ENCODE data around the gene PDE4B. TPM values are rescaled to one million over a fixed set of nuclear protein-coding genes. Genes with fewer than 3 reads are reported as not detected.

Gene PDE4B
- total RNA-seq, 4 donors from 2014 or later, result 5.5 to 13.6 (median 9.3) TPM

DNA sequence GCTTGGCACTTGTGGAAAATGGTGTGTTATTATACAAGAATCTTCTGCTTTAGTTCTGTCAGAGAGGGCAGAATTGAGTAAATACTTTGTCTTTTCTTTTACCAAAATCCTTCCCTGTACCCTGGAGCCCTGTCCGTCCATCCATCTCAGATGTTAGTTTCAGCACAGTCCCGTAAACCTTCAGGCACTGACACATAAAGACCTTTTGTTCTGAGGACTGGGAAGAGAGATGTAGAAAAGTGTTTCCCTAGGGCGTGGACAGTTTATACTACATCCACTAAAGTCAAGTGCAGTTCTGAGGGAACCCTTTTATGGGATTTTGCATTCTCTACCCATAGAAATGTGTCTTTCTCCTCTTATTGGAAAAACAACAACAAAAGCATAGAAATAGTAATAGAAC lies 162.4 kb downstream of the PDE4B start:
- no peak overlapping the region for H3K4me3 ChIP-seq (ENCODE audit: low read depth, poor library complexity, severe bottlenecking)
- no peak for DNase-seq (ENCODE audit: low spot score in 2 of 2)
- TF ChIP-seq, protein P1, sequence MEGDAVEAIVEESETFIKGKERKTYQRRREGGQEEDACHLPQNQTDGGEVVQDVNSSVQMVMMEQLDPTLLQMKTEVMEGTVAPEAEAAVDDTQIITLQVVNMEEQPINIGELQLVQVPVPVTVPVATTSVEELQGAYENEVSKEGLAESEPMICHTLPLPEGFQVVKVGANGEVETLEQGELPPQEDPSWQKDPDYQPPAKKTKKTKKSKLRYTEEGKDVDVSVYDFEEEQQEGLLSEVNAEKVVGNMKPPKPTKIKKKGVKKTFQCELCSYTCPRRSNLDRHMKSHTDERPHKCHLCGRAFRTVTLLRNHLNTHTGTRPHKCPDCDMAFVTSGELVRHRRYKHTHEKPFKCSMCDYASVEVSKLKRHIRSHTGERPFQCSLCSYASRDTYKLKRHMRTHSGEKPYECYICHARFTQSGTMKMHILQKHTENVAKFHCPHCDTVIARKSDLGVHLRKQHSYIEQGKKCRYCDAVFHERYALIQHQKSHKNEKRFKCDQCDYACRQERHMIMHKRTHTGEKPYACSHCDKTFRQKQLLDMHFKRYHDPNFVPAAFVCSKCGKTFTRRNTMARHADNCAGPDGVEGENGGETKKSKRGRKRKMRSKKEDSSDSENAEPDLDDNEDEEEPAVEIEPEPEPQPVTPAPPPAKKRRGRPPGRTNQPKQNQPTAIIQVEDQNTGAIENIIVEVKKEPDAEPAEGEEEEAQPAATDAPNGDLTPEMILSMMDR (IDR thresholded peaks at IDR 0.05), result no peak
- no peak for TF ChIP-seq POLR2A (IDR thresholded peaks at IDR 0.05)
- intact Hi-C loops (cut with DNase I; ENCODE audit: low total_unique reads), result loop anchor here (5.0 kb wide), 1 partner anchor 287 kb away; no protein-coding TSS in a partner anchor
- 53 to 57% methylated on average over 3 of the region's 3 CpGs for WGBS, 2 donors

DNA sequence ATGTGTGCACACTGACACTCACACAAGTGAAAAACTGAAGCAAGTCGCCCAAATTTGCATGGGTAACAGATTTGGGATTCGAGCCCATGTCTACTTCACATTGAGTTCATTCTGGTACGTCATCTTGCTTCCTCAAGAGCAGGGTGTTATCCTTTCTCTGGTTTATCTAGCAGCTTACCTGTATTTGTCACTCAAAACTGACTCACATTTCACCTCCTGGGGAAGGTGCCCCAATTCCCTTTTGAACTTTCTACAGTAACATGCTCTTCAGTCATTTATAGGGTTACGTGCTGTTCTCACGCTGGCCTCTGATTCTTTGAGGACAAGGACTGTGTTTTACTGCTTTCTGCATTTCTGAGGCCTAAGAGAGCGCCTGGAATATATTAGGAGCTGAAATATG lies 162.8 kb downstream of the PDE4B start:
- WGBS, 2 donors, result 83 to 85% methylated on average over 6 of the region's 6 CpGs
- DNase-seq (ENCODE audit: low spot score in 2 of 2), result no peak
- no peak overlapping the region for H3K4me3 ChIP-seq (ENCODE audit: low read depth, poor library complexity, severe bottlenecking)
- TF ChIP-seq, protein P1 (IDR thresholded peaks at IDR 0.05), result no peak
- TF ChIP-seq POLR2A (IDR thresholded peaks at IDR 0.05), result no peak
- intact Hi-C loops (cut with DNase I; ENCODE audit: low total_unique reads), result loop anchor here (5.0 kb wide), 1 partner anchor 287 kb away; no protein-coding TSS in a partner anchor

DNA sequence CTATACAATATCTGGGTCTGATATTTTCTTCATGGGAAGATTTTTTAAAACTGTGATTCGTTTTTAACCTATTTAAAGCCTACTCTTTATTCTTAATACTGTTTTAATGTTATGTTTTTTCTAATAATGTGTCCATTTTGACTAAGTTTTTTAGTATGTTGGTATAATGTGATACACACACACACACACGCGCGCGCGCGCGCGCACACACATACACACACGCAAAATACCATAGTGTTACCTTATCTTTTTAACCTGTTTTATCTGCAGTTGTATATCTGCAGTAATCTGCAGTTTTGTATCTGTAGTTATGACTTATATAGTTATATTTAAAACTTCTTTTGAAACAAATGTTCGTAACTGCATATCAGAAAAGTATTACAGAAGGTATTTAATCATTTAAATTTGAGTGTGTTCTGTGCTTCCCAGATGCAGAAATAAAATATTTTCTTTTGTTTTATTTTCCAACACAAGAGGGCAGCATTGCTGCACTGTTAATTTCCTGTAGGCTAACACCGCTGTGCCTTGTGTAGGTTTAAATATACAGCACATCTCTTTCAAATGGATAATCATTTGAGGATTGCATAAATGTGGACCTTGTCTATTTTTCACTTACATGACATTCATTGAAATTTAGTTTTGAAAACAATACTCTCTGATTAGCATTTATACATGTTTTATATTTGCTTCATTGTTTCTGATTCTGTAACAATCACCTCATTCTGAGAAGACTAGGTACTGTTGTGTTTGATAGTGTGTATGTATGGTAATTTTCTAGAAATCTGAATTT lies 166.1 kb downstream of the PDE4B start:
- DNase-seq (ENCODE audit: low spot score in 2 of 2), result no peak
- H3K4me3 ChIP-seq (ENCODE audit: low read depth, poor library complexity, severe bottlenecking), result no peak overlapping the region
- TF ChIP-seq, protein P1 (IDR thresholded peaks at IDR 0.05), result no peak
- TF ChIP-seq POLR2A (IDR thresholded peaks at IDR 0.05), result no peak
- 52 to 54% methylated on average over 12 of the region's 12 CpGs for WGBS, 2 donors
- intact Hi-C loops (cut with DNase I; ENCODE audit: low total_unique reads), result loop anchor here (5.0 kb wide), 1 partner anchor 284 kb away; no protein-coding TSS in a partner anchor

DNA sequence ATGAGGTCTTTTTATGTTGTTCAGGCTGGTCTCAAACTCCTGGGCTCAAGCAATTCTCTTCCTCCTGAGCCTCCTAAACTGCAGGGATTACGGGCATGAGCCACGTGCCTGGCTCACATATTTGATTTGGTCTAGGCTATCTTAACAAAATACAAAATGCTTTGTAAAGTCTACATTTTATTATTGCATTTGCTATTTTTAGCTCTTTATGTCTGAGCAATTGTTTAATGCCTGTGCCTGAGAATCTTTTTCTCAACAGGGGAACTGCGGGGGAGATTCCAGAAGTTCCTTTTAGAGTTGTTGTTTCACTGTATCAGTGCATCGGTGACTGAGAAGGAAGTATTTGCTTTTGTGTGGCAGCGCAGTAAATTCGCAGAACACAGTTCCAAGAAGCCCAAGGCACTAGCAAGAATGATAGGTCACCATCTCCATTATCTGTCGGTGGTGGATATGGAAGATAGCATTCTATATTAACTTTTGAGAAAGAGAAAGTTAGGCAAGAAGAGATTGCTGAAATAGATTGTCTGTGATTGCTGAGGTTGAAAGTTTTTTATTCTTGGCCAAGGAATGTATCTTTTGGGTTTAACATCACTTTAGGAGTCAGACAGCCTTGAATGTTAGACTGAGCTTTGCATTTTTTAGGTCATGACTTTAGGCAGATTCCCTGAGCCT lies 167.3 kb downstream of the PDE4B start:
- DNase-seq (ENCODE audit: low spot score in 2 of 2), result no peak
- WGBS, 2 donors, result 57 to 64% methylated on average over 7 of the region's 7 CpGs
- no peak overlapping the region for H3K4me3 ChIP-seq (ENCODE audit: low read depth, poor library complexity, severe bottlenecking)
- intact Hi-C loops (cut with DNase I; ENCODE audit: low total_unique reads), result loop anchor here (5.0 kb wide), 1 partner anchor 282 kb away; no protein-coding TSS in a partner anchor
- TF ChIP-seq, protein P1 (IDR thresholded peaks at IDR 0.05), result no peak
- no peak for TF ChIP-seq POLR2A (IDR thresholded peaks at IDR 0.05)

DNA sequence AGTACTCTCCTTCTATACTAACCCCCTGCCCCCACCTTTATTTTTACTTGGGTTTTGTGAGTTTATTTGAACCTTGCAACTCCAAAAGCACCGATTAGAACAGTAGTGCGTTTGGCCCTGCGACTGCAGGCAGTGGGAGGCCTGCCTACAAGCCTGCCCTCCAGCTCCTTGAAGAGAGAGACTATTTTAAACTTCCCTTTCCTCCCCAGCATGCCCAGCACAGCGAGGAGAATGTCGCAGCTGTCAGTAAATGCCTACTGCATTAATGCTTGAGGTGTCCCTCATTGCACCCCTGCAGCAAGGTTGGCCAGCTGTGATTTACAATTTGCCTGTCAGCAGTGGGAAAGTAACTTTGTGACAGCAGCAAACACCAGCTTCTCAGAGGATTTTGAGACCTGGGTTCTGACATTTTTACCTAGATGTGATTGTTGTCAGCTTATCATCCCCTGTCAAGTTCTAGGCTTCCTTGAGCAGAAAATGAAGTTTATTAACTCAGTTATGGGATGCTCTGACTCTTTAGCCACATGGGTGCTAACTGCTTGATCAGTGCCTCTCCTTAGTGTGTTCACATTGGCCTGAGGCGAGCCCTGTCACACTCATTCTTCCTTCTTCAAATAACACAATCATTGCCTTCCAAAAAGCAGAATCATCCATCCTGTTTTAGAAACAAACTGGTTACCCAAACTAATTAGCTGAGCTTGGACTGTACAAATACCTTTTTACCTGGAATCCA lies 170.6 kb downstream of the PDE4B start:
- TF ChIP-seq POLR2A (IDR thresholded peaks at IDR 0.05), result no peak
- TF ChIP-seq, protein P1 (IDR thresholded peaks at IDR 0.05), result no peak
- H3K4me3 ChIP-seq (ENCODE audit: low read depth, poor library complexity, severe bottlenecking), result no peak overlapping the region
- WGBS, 2 donors, result 51 to 52% methylated on average over 6 of the region's 6 CpGs
- no peak for DNase-seq (ENCODE audit: low spot score in 2 of 2)
- intact Hi-C loops (cut with DNase I; ENCODE audit: low total_unique reads), result no loop called here

Measured in lower leg skin (tissue), 4 donors.